ENCODE data around the gene TCEA2. TPM values are rescaled to one million over a fixed set of nuclear protein-coding genes. Genes with fewer than 3 reads are reported as not detected.
"Not testable (repeated sequence)": the region's sequence is repeated elsewhere in the genome, so short reads cannot be mapped to it uniquely, and the experiment has no call there.

TCEA2 gene
- total RNA-seq, 1 donor from 2014 or later: 21.8 TPM

DNA sequence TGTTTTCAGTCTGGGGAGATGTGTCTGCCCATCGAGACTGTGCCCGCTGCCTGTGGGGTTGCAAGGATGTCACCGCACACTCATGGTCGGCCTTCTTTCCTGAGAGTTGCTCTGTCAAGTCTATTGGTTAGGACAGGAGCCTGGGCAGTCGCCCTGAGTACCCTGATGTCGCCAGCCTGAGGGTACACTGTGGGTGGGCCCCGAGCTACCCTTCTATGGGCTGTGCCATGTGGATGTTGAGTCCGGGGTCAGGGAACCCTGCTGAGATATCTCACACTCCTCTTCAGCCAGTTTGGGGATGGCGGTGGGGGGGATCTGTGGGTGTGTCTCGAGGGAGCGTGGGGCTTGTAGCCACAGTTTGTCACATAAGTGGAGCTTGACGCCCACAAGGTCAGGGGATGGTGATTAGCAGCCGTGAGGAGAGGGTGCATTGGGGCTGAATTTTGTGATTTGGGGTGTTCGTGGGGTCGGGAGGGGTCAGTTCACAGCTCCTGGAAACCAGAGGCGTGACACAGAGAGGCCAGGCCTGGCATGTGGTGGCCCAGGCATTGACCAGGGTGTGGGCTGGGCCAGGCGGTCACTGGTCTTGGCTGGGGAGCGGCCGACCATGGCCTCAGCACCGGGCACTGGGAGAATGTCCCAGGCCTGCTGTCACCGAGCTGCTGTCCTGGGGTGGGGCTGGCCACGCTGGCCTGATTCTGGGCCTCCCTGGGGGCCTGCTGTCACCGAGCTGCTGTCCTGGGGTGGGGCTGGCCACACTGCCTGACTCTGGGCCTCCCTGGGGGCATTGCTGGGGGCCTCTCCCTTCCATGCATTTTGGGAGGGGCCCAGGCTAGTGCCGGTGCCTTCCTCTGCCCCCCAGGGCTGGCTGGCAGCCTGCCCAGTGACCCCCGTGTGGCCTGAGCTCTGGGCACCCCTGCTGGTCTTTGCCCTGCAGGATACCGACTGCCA lies 46.0 kb downstream of the TCEA2 start:
- no peak for DNase-seq (ENCODE audit: low read depth)

DNA sequence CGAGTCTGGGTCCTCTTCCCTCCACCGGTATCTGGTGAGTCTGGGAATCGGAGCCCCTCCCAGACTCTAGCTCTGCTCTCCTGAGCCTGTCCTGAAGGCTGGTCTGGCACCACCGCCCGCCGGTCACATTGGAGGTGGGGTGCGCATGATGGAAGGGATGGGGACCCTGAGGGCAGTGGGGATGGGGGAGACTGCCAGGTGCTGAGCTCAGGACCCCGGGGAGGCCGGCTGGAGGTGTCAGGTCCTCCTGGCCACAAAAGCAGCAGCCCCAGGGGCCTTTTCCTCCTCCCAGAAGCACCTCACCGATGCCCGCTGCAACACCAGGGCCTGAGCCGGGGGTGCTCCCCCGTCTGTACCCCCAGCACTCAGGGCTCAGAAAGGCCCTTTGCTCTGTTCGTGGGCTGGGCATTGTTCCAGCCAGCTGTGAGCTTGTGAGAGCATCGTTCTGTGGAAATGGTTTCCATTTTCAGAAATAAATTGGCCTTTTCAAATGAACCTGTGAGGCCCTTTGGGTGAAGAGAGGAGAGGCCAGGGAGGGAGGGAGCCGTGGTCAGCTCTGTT lies 46.9 kb downstream of the TCEA2 start:
- DNase-seq (ENCODE audit: low read depth): no peak

DNA sequence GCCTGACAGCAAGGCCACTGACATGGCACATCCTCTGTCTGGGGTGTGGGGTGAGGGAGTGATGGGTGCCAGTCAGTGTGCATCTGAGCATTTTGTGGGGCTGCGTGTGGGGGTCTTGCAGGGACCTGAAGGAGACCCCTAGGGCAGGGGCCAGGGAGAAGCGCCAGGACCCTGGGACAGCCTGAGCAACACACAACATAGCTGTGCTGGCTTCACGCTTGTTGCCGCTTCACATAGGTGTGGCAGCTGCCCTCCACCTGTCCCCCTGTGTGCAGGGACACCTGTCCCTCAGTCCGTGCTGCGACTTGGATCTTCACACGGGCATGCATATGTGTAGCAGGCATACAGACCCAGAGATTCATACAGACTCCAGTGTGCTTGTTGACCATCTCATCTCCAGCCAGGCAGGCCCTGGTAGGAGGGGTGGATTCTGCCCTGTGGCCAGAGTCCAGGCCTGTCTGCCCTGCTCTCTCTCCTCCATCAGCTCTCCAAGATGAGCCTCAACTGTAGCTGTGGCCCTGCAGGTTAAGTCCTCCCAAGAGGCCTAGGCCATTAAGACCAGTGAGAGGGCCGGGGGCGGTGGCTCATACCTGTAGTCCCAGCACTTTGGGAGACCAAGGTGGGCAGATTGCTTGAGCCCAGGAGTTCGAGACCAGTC lies 47.5 kb downstream of the TCEA2 start:
- DNase-seq (ENCODE audit: low read depth): no peak

DNA sequence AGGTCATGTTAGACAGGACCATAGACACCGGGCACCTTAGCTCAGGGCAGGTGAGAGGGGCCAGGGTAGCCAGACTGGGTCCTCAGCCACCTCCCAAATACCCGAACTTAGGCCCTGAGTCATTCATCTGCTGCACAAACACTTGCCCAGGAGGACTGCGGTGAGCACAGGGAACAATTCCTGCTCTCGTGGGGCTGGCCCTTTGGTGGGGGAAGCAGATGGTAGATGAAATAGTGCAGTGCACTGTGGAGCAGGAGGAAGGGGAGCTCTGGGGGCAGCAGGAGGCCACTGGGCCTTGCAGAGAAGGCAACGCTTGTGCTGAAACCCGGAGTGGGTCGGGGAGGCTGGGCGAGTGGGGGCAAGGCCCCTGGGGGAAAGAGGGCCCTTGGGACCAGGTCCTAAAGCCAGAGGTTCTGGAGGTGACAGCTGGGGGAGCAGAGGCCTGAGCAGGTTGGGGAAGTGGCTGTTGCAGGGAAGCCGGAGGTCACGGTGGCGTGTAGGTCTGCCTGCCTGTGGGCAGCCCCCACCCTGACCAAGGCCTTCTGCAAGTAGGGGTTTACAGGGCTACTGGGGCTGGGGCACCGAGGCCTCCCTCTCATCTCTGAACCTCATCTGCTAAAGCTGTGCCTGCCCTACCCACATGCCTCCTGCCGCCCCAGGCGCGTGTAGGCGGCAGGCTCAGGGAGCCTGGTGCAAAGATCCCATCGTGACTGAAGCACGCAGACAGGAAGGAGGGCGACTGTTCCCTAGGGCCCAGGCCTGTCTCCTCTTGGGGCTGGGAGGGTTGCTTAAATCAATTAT lies 49.0 kb downstream of the TCEA2 start:
- DNase-seq (ENCODE audit: low read depth): no peak

GRCh38 chr20:64112691-64113443 lies 49.9 kb downstream of the TCEA2 start:
- DNase-seq (ENCODE audit: low read depth): no peak

DNA sequence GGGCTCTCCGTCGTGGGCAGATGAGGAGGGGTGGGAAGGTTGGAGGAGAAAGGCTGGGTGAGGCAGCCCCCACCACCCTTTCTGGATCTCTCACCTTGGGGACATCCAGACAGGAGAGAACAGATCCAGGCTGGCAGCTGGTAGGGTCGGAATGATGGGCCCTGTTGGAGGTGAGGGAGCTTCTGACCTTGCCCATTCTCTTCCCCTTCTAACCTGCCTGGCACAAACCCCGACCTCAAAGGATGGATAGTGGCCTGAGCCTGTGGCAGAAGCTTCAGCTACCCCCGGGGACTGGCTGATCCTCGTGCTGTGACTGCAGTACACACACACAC lies 50.4 kb downstream of the TCEA2 start:
- DNase-seq (ENCODE audit: low read depth): no peak

DNA sequence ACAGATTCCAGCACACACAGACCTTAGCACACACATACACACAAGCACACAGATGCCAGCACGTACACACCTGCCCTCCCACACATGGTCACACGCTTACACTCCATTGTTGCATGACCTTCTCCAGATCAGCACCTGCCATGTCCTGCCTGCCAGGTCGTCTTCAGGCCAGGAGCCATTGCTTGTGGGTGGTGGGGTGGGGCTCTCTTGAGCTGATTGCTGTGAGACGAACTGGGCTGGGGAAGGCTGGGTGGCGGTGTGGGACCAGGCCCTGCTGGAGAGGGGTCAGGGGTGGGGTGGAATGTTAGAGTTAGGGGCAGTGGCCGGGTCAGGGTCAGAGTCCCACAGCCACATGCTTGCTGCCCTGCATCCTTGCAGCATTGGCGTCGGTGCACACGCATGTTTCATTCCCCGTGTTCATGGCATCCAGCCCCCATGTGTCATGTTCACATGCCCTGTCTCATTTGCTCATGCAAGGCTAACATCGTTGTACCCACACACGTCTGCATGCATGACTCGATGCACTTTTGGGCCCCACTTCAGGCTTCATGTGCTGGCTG lies 50.9 kb downstream of the TCEA2 start:
- no peak for DNase-seq (ENCODE audit: low read depth)

- DNase-seq (ENCODE audit: low read depth): no peak
Measured at GRCh38 chr20:64114356-64114971, 51.5 kb downstream of the TCEA2 start.

GRCh38 chr20:64115171-64115911 lies 52.3 kb downstream of the TCEA2 start:
- no peak for DNase-seq (ENCODE audit: low read depth)

DNA sequence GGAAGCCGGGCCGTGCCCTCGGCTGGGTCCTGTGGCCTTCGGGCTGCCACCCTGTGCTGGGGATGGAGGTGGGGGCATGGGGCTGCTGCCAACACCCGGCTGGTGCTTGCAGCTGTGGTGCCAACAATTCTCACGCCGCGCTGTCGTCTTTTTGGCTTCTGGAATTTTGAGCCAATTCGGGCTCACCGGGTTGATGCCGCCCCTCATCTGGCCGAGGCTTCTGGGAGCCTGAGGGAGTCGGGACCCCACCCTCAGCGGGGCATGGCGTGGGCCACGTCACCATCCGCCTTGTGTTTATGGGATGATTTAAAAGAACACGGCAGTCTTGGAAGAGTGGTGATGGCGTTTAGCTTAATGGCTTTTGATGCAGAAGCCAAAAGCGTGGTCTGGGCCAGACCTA lies 53.0 kb downstream of the TCEA2 start:
- no peak for DNase-seq (ENCODE audit: low read depth)

- DNase-seq (ENCODE audit: low read depth): no peak
Measured at GRCh38 chr20:64116541-64117431, 53.8 kb downstream of the TCEA2 start.

- not testable (repeated sequence) for DNase-seq (ENCODE audit: low read depth)
Measured at GRCh38 chr20:64117432-64117777, 54.4 kb downstream of the TCEA2 start.

- DNase-seq (ENCODE audit: low read depth): no peak
Measured at GRCh38 chr20:64119301-64119680, 56.3 kb downstream of the TCEA2 start.

DNA sequence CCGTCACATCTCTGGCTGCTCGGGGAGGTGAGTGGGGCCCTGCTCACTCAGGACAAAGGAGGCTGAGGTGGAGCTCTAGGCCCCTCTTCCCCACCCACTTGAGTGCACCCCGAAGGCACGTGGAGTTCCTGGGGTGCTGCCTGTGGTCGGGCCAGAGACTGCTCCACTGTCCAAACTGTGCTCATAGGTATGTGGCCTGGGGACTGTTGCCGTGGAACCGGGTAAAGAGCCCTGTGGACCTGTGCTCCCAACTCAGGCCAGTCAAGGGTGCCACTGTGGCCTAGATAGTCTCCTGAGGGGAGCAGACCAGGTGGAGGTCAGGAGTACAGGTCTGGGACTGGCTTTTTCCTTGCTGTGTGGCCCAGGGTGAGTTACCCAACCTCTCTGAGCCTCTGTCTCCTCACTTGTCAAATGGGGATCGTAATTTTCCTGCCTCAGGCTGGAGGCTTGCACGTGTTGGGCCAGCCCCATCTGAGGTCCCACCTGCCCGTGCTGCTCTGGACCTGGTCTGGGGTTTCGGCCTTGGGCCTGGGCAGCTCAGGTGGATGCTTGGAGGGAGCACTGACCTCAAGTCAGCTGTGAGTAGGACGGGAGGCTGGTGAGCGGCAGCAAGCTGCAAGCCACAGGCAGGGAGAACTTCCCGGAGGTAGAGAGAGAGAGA lies 56.8 kb downstream of the TCEA2 start:
- no peak for DNase-seq (ENCODE audit: low read depth)

DNA sequence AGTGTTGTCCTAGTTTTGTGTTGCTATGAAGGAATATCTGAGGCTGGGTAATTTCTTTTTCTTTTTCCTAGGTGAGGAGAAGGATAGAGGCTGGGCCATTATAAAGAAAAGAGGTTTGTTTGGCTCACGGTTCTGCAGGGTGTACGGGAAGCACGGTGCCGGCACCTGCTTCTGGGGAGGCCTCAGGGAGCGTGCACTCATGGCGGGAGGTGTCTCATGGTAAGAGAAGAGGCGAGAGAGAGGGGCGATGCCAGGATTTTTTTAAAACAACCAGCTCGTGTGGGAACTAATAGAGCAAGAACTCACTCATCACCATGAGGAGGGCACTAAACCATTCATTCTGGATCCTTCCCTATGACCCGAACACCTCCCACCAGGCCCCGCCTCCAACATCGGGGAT lies 58.6 kb downstream of the TCEA2 start:
- DNase-seq (ENCODE audit: low read depth): no peak

Data from renal cortical epithelial cell (primary cell).